K562 (cell line): ENCODE measurements around the gene SLC7A11.

ENCODE experiments used
- CHD1 ChIP-seq: fragments of 200-600 bp; sonication (generic); IDR thresholded peaks from one replicate; pipeline ENCODE4 v1.6.1; 2012; ENCODE audit warnings: mild to moderate bottlenecking, moderate library complexity, low read length, inconsistent platforms
- CREB1 ChIP-seq, 2 experiments: sonication (generic) in 1 of 2; formaldehyde crosslinking in 1 of 2; IDR thresholded peaks; 2 replicates each; pipeline versions ENCODE4 v1.6.1 to v1.8.0; 2012 to 2022; ENCODE audit warnings: inconsistent platforms in 1 of 2, mild to moderate bottlenecking in 1 of 2, missing genetic modification reagents in 1 of 2, moderate library complexity in 1 of 2
- ETV6 ChIP-seq, 3 experiments: fragments of 150-350 bp in 1 of 3; sonication (generic) in 1 of 3; formaldehyde crosslinking in 1 of 3; IDR thresholded peaks; 2 replicates each; pipeline versions ENCODE4 v1.6.1 to v1.8.0; 2014 to 2022; ENCODE audit warnings: borderline replicate concordance in 2 of 3, low read depth in 2 of 3, antibody characterized with exemption in 1 of 3, low read length in 1 of 3, mild to moderate bottlenecking in 1 of 3, missing genetic modification reagents in 1 of 3
- POLR2A ChIP-seq: fragments of 450-650 bp; conservative IDR thresholded peaks from 2 replicates; pipeline ENCODE4 v1.6.1; 2016
- TBL1XR1 ChIP-seq, 2 experiments: IDR thresholded peaks; 2 replicates each; pipeline ENCODE4 v1.6.1; 2012; ENCODE audit warnings: improper control_type of control experiment in 2 of 2, low read length in 2 of 2, mild to moderate bottlenecking in 1 of 2
- TBP ChIP-seq: optimal IDR thresholded peaks from 2 replicates; pipeline ENCODE3; 2011; ENCODE audit warnings: low read depth, low read length, improper control_type of control experiment
- TEAD4 ChIP-seq, 2 experiments: sonication (generic) in 1 of 2; formaldehyde crosslinking in 1 of 2; IDR thresholded peaks; 2 replicates each; pipeline versions ENCODE4 v1.6.1 to v1.8.0; 2012 to 2022; ENCODE audit warnings: borderline replicate concordance in 1 of 2, inconsistent platforms in 1 of 2, low read length in 1 of 2, mild to moderate bottlenecking in 1 of 2, missing genetic modification reagents in 1 of 2
- ZNF699 ChIP-seq: fragments of 250-450 bp; sonication (Bioruptor Pico); IDR thresholded peaks from 2 replicates; pipeline ENCODE4 v1.8.0; 2021; ENCODE audit warnings: mild to moderate bottlenecking, moderate library complexity; ENCODE audit not compliant: insufficient replicate concordance
- TF ChIP-seq, protein P1 (sequence below), 3 experiments: IDR thresholded peaks in 2 of 3; conservative IDR thresholded peaks in 1 of 3; 2 replicates each; pipeline ENCODE4 v1.5.1; 2011 to 2012; ENCODE audit warnings: low read length in 3 of 3, mild to moderate bottlenecking in 3 of 3, control low read depth in 2 of 3, improper control_type of control experiment in 1 of 3, inconsistent platforms in 1 of 3, low read depth in 1 of 3, mixed read lengths in 1 of 3, moderate library complexity in 1 of 3; ENCODE audit not compliant: insufficient read depth in 2 of 3

DNA sequence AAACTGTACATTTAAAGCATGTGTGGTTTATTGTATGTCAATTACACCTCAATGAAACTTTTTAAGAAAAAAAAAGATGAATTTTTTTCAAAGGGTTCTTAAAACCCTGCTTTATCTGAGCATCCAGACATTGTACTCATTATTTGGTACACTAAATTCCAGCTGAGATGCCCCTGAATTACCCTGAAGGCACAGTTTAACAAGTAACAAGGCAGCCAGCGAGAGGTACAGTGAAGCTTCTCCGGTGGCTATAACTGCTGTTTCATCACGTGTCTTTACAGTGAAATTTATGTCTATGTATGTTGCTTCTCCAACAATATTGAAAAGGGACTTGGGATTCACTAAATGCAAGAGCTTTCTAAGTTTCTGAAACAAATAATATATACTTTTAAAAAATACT is 15.8 kb downstream of the SLC7A11 start:
- TF ChIP-seq ETV6 (IDR thresholded peaks at IDR 0.05; ENCODE audit: borderline replicate concordance in 1 of 2, low read depth in 2 of 2, low read length in 1 of 2) (no peak), ETV6 (CRISPR knock-in tag; IDR thresholded peaks at IDR 0.05; ENCODE audit: borderline replicate concordance) (no peak), TBL1XR1 (IDR thresholded peaks at IDR 0.05; ENCODE audit: low read length in 2 of 2) (no peak), ZNF699 (CRISPR knock-in tag) (no peak), CHD1 (no peak), TEAD4 (IDR thresholded peaks at IDR 0.05; ENCODE audit: low read length) (no peak), TEAD4 (CRISPR knock-in tag; IDR thresholded peaks at IDR 0.05; ENCODE audit: borderline replicate concordance) (no peak), TBP (no peak), CREB1 (IDR thresholded peaks at IDR 0.05) (no peak), CREB1 (CRISPR knock-in tag; IDR thresholded peaks at IDR 0.05) (no peak), POLR2A (no peak; the same call in 1 of the 2 replicates)
- TF ChIP-seq, protein P1, sequence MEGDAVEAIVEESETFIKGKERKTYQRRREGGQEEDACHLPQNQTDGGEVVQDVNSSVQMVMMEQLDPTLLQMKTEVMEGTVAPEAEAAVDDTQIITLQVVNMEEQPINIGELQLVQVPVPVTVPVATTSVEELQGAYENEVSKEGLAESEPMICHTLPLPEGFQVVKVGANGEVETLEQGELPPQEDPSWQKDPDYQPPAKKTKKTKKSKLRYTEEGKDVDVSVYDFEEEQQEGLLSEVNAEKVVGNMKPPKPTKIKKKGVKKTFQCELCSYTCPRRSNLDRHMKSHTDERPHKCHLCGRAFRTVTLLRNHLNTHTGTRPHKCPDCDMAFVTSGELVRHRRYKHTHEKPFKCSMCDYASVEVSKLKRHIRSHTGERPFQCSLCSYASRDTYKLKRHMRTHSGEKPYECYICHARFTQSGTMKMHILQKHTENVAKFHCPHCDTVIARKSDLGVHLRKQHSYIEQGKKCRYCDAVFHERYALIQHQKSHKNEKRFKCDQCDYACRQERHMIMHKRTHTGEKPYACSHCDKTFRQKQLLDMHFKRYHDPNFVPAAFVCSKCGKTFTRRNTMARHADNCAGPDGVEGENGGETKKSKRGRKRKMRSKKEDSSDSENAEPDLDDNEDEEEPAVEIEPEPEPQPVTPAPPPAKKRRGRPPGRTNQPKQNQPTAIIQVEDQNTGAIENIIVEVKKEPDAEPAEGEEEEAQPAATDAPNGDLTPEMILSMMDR (IDR thresholded peaks at IDR 0.05 in 2 of 3, conservative IDR thresholded peaks at IDR 0.05 in 1 of 3; ENCODE audit: insufficient read depth in 2 of 3, low read depth in 1 of 3, low read length in 3 of 3) = no peak
